Measurements from ENCODE around the gene TPRG1.
"Not testable (repeated sequence)": the region's sequence is repeated elsewhere in the genome, so short reads cannot be mapped to it uniquely, and the experiment has no call there.

The TPRG1 gene

GRCh38 chr3:189320511-189320910 is 148.7 kb downstream of the TPRG1 start:
- no peak for DNase-seq

- DNase-seq = no peak
Measured at GRCh38 chr3:189322339-189322738, 150.6 kb downstream of the TPRG1 start.

- peak; percentile 86 for DNase-seq
Measured at GRCh38 chr3:189324538-189325138, 152.9 kb downstream of the TPRG1 start.

- no peak for DNase-seq
Measured at GRCh38 chr3:189325454-189325853, 153.7 kb downstream of the TPRG1 start.

- DNase-seq = not testable (repeated sequence)
Measured at GRCh38 chr3:189329630-189330029, 157.9 kb downstream of the TPRG1 start.

- DNase-seq = no peak
Measured at GRCh38 chr3:189330066-189330465, 158.3 kb downstream of the TPRG1 start.

GRCh38 chr3:189331002-189331418 is 159.2 kb downstream of the TPRG1 start:
- peak; percentile 32 for DNase-seq

GRCh38 chr3:189334064-189334920 is 162.5 kb downstream of the TPRG1 start:
- DNase-seq = no peak

GRCh38 chr3:189337673-189338091 is 165.9 kb downstream of the TPRG1 start:
- no peak for DNase-seq

GRCh38 chr3:189338366-189338765 is 166.6 kb downstream of the TPRG1 start:
- DNase-seq = no peak

GRCh38 chr3:189339996-189340395 is 168.2 kb downstream of the TPRG1 start:
- no peak for DNase-seq

GRCh38 chr3:189340680-189341460 is 169.1 kb downstream of the TPRG1 start:
- peak; percentile 36 for DNase-seq

GRCh38 chr3:189342811-189343210 is 171.0 kb downstream of the TPRG1 start:
- no peak for DNase-seq

- DNase-seq = no peak
Measured at GRCh38 chr3:189344996-189345395, 173.2 kb downstream of the TPRG1 start.

GRCh38 chr3:189349772-189350171 is 178.0 kb downstream of the TPRG1 start:
- DNase-seq = no peak

- DNase-seq = no peak
Measured at GRCh38 chr3:189353318-189353965, 181.7 kb downstream of the TPRG1 start.

GRCh38 chr3:189353988-189354889 is 182.5 kb downstream of the TPRG1 start:
- no peak for DNase-seq

GRCh38 chr3:189355115-189355480 is 183.3 kb downstream of the TPRG1 start:
- no peak for DNase-seq

GRCh38 chr3:189355481-189356201 is 183.9 kb downstream of the TPRG1 start:
- peak; percentile 47 for DNase-seq

- no peak for DNase-seq
Measured at GRCh38 chr3:189360291-189360690, 188.5 kb downstream of the TPRG1 start.

Data from activated CD4-positive, alpha-beta T cell treated with anti-CD3 and anti-CD28 coated beads for 48 hours (primary cell).